ENCODE data around the gene ARL14EPL.

DNA sequence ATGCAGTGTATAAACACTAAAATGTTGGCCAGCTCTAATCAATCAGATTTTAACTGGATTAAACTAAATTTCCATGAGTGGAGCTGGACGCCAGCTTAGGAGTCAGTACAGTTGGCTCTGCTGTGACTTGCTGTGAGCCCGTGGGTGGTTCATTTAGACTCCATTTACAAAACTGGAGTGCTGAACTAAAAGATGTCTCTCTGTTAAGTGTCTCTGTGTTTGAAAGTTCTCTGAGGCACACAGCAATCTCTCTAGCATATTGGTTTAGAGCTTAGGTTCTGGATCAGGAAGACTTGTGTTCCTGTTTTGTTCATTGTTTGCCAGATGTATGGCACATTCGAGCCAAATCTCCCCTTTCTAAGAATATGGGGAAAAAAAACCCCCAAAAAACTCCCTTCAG is 28.0 kb upstream of the ARL14EPL start:
- TF ChIP-seq, protein P1, sequence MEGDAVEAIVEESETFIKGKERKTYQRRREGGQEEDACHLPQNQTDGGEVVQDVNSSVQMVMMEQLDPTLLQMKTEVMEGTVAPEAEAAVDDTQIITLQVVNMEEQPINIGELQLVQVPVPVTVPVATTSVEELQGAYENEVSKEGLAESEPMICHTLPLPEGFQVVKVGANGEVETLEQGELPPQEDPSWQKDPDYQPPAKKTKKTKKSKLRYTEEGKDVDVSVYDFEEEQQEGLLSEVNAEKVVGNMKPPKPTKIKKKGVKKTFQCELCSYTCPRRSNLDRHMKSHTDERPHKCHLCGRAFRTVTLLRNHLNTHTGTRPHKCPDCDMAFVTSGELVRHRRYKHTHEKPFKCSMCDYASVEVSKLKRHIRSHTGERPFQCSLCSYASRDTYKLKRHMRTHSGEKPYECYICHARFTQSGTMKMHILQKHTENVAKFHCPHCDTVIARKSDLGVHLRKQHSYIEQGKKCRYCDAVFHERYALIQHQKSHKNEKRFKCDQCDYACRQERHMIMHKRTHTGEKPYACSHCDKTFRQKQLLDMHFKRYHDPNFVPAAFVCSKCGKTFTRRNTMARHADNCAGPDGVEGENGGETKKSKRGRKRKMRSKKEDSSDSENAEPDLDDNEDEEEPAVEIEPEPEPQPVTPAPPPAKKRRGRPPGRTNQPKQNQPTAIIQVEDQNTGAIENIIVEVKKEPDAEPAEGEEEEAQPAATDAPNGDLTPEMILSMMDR (IDR thresholded peaks at IDR 0.05) = no peak
- no peak for TF ChIP-seq EZH2 (IDR thresholded peaks at IDR 0.05)

All from neural progenitor cell (in vitro differentiated cells).